GM18519 (cell line): ENCODE data around the gene LILRB3.
"Not testable (repeated sequence)": the region's sequence is repeated elsewhere in the genome, so short reads cannot be mapped to it uniquely, and the experiment has no call there.

ENCODE experiments used
- ATAC-seq: cut with Tn5 transposase; IDR thresholded peaks from one replicate; pipeline ENCODE4 v1.9.1; 2021; ENCODE audit warnings: mild to moderate bottlenecking, moderate library complexity; ENCODE audit not compliant: unreplicated experiment, low FRiP score

Gene LILRB3

GRCh38 chr19:54214734-54215133 lies 8.1 kb downstream of the LILRB3 start:
- not testable (repeated sequence) for ATAC-seq

DNA sequence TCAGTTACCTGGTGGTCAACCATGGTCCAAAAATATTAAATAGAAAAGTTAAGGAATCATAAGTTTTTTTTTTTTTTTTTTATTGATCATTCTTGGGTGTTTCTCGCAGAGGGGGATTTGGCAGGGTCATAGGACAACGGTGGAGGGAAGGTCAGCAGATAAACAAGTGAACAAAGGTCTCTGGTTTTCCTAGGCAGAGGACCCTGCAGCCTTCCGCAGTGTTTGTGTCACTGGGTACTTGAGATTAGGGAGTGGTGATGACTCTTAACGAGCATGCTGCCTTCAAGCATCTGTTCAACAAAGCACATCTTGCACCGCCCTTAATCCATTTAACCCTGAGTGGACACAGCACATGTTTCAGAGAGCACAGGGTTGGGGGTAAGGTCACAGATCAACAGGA lies 8.6 kb downstream of the LILRB3 start:
- not testable (repeated sequence) for ATAC-seq

DNA sequence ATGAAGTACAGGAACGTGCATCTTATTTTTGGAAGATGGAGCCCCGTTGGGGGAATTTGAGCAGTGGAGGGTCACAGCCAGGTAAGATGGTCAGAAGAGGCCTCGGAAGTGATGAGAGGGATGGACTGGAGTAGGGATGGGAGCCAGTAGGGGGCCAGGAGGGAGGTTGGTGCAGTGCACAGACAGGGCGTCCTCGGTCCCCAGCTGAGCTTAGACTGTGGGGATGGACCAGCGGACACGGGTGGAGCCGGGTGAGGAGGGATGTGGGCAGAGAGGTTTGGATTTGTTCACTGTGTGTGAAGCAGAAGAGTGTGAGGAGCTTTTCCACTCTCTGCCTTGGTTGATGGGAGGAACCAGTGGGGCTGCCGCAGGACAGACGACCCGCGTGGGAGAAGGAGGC lies 11.6 kb downstream of the LILRB3 start:
- ATAC-seq = no peak

DNA sequence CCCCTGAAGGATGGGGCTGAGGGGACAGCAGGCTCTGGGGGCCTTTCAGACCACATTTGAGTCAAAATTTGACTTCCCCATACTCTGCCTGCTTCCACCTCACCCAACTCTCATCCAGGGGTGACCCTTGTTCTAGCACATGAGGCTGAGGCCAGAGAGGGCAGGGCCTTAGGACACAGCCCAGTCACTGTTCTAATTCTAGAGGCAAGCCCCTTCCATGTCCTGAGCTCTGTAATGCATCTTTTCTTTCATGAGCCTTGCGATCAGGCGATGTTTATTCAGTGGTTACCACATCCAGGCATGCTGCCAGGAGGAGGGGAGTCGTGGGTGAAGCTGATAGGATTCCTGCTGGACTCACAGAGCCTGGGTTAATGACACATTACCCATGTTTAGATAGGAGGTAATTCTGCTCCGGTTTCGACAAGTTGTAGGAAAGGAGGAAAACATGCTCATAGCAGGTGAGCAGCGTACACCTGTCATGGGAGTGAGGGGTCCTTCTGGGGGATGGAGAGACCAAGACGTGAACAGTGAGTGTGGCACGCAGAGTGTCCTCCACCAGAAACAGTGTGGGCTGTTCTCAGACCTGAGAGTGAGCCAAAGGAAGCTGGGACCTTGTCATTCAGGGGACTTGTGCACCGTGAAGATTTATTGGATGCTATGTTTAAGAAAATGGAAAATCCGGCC lies 12.9 kb downstream of the LILRB3 start:
- ATAC-seq = no peak

DNA sequence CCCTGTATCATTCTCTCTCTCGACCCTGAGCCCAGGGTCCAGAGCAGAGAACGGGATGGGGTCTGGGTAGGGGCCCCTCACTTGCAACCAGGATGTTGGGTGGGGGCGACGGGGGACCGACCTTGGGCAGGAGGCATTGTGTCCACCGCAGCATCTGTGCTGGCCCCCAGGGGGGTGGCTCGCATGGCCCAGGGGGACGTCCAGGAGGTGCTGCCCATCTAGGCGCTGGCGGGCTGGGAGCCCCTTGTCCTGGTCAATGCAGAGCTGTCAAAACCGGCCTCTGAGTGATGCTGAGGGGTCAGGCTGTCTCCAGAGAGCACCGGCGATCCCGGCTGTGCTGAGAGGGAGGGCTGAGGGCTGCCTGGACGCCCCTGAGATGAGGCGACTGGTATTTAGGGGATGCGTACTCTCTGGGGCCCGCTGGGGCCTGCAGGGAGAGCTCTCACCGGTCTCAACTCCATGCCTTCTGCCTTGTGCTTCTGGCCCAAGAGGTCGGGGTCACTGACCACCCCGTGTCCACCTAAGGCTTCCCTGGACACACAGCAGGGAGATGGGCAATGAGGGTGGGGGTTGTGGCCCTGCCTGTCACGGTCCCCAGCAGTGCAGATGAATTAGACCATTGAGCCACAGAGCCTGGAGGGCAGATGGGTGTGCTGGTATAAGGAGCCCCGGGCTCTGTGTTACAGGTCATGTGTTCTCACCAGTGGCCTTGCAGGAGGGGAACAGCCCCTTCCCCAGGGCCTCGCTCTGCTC lies 13.6 kb downstream of the LILRB3 start:
- ATAC-seq = no peak

GRCh38 chr19:54208784-54209057 lies 14.1 kb downstream of the LILRB3 start:
- ATAC-seq = no peak

DNA sequence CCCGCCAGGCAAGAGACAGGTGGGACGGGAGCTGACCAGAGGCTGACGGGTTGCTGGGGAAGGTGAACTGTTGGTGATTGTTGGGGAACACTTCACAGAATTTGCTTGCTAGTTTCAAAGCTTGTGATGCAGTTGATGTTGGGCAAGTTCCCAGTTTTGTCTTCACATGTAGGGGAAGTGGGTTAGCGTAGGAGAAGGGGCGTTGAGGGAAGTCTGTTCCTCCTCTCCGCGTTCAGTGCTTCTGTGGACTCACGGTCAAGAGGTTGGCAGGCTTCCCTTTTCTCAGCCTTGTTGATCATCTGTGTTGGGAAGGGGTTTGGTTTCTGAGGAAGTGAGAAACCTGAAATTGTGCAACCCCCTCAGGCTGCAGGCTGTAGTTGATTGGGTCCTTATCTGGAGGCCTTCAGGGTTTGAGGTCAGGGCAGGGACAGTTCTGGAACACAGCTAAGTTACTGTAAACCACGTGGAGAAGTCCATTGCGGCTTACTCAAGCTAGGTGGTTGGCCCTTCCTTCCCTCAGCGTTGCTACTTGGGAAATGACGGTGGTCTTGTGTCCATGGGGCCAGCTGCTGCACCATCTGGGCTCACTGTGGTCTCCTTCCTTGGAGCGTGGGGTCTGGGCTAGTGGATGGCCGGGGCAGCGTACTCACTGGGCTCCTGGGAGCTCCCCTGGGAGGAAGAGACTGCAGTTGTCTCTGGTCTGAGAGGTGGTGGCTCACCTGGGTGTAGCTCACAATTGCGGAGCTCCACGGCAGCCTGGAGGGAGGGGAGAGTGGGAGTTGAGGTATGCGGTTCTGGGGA lies 14.6 kb downstream of the LILRB3 start:
- no peak for ATAC-seq

- no peak for ATAC-seq
These were observed 15.2 kb downstream of the LILRB3 start for GRCh38 chr19:54207676-54207982.

DNA sequence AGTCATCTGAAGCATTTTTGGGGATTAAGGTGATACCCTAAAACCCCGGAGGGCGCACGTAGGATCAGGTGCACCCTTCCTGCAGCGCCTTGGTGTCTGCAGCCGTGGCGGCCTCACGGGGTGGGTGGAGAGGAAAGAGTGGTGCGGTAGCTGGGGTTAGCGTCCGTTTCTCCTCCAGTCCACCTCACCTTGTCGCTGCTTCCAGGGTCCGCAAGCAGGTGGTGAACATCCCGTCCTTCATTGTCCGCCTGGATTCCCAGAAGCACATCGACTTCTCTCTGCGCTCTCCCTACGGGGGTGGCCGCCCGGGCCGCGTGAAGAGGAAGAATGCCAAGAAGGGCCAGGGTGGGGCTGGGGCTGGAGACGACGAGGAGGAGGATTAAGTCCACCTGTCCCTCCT lies 15.6 kb downstream of the LILRB3 start:
- ATAC-seq = not testable (repeated sequence)

DNA sequence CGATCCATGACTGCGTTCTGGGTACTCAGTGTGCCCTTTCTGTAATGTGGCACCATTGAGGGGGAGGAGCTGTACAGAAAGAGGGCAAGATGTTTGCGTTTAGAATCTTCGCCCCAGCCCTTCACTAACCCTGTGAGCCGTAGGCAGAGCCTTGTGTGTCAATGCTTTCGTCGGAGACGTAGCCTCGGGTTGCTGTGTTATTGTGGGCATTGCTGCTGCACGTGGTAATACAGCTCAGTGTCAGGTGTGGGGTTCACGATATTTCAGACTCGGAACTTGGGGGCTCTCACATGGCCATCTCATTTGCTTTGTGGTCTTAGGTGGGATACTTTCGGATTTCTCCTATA lies 16.0 kb downstream of the LILRB3 start:
- no peak for ATAC-seq

DNA sequence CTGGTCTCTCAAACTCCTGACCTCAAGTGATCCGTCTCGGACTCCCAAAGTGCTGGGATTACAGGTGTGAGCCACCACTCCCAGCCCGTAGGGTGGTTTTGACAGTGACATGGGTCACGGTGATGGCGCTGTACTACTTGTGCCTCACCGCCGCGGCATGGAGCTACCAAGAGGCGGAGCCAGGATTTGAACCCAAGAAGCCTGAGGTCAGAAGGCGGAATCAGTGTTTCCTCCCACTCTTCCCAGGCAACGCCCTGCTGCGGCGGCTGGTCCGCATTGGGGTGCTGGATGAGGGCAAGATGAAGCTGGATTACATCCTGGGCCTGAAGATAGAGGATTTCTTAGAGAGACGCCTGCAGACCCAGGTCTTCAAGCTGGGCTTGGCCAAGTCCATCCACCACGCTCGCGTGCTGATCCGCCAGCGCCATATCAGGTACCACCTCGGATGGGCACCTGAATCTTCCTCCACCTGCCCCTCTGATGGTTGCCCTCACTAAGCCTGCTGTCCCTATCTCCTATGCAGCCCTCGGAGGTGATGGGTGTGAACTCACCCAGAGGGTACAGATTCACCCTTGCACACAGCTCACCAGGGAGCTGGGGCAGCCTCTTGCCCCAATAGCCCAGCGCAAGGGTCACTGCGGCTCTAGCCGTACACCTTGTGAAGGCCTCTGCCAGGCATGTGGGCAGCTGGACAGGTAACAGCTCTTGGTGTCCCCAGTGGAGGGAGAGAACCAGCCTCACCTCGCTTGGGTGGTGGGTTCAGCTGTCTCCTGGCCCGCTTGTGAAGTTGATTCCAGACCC lies 16.6 kb downstream of the LILRB3 start:
- ATAC-seq = no peak

GRCh38 chr19:54204767-54205468 lies 17.9 kb downstream of the LILRB3 start:
- no peak for ATAC-seq

DNA sequence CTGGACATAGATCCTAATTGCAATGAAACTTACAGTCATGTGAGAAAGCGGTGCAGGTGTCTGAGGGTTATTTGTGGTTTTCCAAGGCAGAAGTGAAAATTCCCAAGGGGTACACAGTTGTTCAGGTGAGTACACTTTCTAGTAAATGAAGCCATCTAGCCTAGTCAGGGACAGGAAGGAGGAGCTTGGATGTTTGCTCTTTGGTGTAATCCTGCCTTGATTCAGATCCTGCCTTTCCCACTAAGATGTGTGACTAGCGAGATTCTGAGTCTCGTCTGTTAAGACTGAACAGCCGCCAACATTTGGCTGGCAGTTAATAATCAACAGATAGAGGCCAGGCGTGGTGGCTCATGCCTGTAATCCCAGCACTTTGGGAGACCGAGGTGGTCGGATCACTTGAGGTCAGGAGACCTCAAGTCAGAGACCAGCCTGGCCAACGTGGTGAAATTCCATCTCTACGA lies 19.6 kb downstream of the LILRB3 start:
- ATAC-seq = no peak

DNA sequence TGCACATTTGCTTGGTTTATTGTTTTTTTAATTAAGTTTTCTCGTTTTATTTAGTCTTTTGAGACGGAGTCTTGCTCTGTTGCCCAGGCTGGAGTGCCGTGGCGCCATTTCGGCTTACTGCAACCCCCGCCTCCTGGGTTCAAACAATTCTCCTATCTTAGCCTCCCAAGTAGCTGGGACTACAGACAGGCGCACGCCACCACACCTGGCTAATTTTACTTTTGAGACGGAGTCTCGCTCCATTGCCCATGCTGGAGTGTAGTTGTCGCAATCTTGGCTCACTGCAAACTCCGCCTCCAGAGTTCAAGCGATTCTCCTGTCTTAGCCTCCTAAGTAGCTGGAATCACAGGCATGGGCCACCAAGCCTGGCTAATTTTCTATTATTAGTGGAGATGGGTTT lies 20.8 kb downstream of the LILRB3 start:
- no peak for ATAC-seq

DNA sequence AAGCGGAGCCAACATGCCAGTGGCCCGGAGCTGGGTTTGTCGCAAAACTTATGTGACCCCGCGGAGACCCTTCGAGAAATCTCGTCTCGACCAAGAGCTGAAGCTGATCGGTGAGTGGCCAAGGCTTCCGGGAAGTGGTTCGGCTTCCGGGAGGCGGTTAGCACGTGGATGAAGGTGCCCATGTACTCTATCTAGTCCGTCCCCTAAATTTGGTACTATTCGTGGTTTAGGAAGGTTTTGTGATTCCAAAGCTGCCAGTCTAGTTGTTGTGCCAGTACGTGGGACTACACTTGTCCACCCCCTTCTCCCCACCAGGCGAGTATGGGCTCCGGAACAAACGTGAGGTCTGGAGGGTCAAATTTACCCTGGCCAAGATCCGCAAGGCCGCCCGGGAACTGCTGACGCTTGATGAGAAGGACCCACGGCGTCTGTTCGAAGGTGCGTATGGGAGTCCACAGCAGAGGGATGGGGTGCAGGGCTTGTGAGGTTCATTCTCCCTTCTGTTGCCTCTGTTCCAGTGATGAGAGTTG lies 21.6 kb downstream of the LILRB3 start:
- no peak for ATAC-seq

GRCh38 chr19:54199401-54199800 lies 23.4 kb downstream of the LILRB3 start:
- ATAC-seq = no peak

DNA sequence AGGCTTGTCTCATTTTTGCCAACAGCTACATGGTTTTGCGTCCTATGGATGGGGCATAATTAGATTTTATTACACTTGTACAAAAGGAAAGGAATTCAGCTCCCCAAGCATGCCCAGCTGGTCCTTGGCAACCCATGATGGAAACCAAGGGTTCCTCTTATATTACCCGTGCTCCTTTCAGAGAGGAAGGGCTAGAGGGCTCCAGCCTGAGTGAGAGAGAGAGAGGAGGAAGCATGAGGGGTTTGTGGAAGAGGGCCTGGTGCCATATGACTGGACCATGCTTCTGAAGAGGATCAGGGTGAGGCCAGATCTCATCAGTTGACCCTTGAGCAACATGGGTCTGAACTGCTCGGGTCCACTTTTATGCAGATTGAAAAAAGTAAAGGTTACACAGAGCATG lies 25.7 kb downstream of the LILRB3 start:
- no peak for ATAC-seq

DNA sequence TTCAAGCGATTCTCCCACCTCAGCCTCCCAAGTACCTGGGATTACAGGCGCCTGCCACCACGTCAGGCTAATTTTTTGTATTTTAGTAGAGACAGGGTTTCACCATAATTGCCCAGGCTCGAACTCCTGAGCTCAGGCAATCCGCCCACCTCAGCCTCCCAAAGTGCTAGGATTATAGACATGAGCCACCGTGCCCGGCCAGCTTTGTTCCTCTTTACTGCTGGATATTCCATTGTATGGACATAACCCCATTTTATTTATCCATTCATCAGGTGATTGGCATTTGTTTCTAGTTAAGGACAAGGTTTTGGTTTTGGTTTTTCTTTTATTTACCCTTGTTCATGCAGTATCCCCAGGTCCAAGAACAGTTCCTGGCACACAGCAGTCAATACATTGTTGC lies 26.3 kb downstream of the LILRB3 start:
- no peak for ATAC-seq

DNA sequence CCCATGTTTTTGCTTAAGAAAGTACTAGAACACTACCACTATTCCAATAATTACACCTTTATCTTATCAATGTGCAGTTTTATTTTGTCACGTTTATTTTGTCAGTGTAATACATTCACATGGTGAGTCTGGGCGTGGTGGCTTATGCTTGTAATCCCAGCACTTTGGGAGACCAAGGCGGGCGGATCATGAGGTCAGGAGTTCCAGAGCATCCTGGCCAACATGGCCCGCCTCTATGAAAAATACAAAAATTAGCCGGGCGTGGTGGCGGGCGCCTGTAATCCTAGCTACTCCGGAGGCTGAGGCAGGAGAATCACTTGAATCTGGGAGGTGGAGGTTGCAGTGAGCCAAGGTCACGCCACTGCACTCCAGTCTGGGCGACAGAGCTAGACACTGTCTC lies 28.3 kb downstream of the LILRB3 start:
- ATAC-seq = not testable (repeated sequence)

DNA sequence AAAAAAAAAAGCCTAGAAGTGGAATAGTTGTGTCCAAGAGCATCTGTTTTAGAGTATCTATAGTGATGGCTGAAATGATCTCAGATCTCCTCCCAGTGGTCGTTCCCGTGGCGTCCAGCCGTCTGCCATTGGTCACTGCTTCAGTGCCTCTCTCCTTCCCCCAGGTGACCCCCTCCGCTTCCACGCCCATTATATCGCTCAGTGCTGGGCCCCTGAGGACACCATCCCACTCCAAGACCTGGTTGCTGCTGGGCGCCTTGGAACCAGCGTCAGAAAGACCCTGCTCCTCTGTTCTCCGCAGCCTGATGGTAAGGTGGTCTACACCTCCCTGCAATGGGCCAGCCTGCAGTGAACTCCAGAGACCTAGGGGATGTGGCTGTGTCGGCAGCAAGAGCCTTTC lies 29.8 kb downstream of the LILRB3 start:
- ATAC-seq = no peak
